ENCODE results near the gene SUGP2.

SUGP2 gene

GRCh38 chr19:18999016-18999758 lies 34.1 kb downstream of the SUGP2 start:
- DNase-seq (ENCODE audit: low spot score), result no peak
- TF ChIP-seq CTCF (IDR thresholded peaks at IDR 0.05), result no peak
- Histone ChIP-seq H3K27ac (no peak overlapping the region), H3K4me3 (no peak overlapping the region)

DNA sequence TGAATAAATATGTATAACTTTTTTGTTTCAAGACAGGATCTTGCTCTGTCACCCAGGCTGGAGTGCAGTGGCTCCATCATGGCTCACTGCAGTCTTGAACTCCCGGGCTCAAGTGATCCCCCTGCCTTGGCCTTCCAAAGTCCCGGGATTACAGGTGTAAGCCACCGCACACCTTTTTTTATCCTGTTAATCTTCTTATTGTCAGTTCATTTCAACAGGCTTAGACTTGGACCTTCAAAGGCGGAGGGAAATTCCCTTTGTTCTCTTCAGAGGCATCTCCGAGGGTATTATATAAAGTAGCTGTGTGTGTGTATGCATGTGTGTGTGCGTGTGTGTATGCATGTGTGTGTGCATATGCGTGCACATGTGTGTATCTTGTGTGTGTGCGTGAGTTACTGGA lies 35.0 kb downstream of the SUGP2 start:
- no peak overlapping the region for H3K27ac ChIP-seq
- TF ChIP-seq CTCF (IDR thresholded peaks at IDR 0.05), result no peak
- DNase-seq (ENCODE audit: low spot score), result no peak

DNA sequence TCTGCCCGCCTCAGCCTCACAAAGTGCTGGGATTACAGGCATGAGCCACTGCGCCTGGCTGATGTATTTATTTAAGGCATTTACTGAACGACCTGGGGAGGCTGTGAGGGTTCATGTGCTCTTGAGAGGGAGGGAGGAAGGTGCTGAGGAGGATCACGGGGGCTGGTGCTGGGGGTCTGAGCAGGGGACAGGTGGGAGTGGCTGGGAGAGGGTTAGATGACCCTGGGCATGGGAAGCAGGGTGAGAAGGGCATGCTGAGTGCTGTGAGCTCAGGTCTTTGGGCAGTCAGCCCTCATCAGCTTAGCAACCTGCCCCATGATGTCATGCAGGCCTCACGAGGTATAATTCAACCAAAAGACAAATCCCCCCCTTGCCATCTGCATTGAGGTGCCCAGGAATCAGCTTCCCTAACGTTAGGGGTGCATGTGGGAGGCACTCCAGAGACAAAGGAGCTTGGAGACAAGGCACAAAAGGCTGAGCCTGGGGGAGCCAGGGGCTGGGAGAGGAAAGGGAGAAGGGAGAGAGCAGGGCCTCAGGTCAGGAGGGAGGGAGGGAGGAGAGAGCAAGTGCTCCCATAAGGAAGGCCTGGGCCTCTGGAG lies 36.4 kb downstream of the SUGP2 start:
- DNase-seq (ENCODE audit: low spot score), result no peak
- TF ChIP-seq CTCF (IDR thresholded peaks at IDR 0.05), result no peak
- H3K4me3 ChIP-seq, result no peak overlapping the region
- no peak overlapping the region for H3K27ac ChIP-seq

More for the DNA sequence above, 35.0 kb downstream of the SUGP2 start:
- no peak overlapping the region for H3K4me3 ChIP-seq

DNA sequence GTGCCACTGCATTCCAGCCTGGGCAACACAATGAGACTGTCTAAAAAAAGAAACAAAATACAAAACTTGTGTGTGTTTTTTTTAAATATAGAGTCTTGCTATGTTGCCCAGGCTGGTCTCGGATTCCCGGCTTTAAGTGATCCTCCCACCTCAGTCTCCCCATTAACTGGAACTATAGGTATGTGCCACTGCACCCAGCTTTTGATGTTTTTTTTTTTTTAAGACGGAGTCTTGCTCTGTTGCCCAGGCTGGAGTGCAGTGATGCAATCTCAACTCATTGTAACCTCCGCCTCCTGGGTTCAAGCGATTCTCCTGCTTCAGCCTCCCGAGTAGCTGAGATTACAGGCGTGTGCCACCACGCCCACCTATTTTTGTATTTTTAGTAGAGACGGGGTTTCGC lies 37.0 kb downstream of the SUGP2 start:
- DNase-seq (ENCODE audit: low spot score), result no peak
- Histone ChIP-seq H3K4me3 (no peak overlapping the region), H3K27ac (no peak overlapping the region)
- TF ChIP-seq CTCF (IDR thresholded peaks at IDR 0.05), result no peak

GRCh38 chr19:18995804-18996241 lies 37.5 kb downstream of the SUGP2 start:
- DNase-seq (ENCODE audit: low spot score), result no peak
- TF ChIP-seq CTCF (IDR thresholded peaks at IDR 0.05), result no peak
- Histone ChIP-seq H3K4me3 (no peak overlapping the region), H3K27ac (no peak overlapping the region)

DNA sequence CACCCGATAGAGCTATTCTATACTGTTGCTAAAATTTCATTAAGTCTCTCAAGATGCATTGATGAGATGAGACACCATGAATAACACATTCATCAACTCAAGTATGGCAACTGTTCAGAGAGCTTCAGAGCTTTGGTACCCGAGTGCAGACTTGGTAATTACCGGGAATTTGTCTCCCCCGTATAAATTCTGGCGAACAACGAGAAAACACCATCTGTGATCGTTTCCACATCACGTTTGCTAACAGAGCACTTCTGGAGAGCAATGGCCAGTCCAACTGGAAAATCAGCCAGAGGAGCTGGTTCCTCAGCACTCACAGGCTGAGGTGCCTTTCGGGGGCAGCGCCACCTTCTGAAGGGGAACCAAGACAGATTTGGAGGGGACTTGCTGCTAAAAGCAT lies 40.2 kb downstream of the SUGP2 start:
- Histone ChIP-seq H3K4me3 (no peak overlapping the region), H3K27ac (no peak overlapping the region)
- TF ChIP-seq CTCF (IDR thresholded peaks at IDR 0.05), result no peak
- DNase-seq (ENCODE audit: low spot score), result no peak

- DNase-seq (ENCODE audit: low spot score), result no peak
- TF ChIP-seq CTCF (IDR thresholded peaks at IDR 0.05), result no peak
- no peak overlapping the region for H3K4me3 ChIP-seq
- no peak overlapping the region for H3K27ac ChIP-seq
These were observed 40.6 kb downstream of the SUGP2 start for GRCh38 chr19:18992696-18993095.

Data from coronary artery (tissue), 2 donors.